ENCODE data around the gene RETREG3.
"Not testable (repeated sequence)": the region's sequence is repeated elsewhere in the genome, so short reads cannot be mapped to it uniquely, and the experiment has no call there.

Gene RETREG3, protein sequence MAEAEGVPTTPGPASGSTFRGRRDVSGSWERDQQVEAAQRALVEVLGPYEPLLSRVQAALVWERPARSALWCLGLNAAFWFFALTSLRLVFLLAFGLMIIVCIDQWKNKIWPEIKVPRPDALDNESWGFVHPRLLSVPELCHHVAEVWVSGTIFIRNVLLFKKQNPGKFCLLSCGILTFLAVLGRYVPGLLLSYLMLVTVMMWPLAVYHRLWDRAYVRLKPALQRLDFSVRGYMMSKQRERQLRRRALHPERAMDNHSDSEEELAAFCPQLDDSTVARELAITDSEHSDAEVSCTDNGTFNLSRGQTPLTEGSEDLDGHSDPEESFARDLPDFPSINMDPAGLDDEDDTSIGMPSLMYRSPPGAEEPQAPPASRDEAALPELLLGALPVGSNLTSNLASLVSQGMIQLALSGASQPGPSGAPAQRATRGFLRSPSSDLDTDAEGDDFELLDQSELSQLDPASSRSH

DNA sequence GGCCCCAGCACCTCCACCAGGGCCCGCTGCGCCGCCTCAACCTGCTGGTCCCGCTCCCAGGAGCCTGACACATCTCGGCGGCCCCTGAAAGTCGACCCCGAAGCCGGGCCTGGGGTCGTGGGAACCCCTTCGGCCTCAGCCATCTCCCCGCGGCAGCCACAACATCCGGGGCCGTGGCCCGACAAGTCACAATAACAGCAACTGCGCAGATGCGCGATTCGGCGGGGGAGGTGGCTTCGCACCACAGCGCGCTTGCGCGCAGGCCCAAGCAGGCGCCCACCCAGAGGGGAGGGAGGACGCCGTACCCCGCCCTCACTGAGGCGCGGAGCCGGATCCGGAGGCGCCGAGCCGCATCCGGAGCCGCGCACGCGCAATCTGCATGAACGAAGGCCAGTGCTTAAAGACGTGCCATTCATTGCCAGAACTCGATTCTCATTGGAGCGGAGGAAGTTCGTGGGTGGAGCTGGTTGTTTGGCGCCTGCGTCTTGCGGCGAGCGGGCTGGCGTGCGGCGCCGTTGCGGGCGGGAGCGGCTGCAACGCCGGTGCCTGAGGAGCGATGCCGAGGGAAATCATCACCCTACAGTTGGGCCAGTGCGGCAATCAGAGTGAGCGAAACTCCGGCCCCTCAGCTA, at the start of gene RETREG3, which contains the start of gene TUBG1:
RETREG3 (minus strand) TSS at position 193 of the 632 bp plus-strand sequence; CDS start at position 143, 50 bp downstream.
TUBG1 (plus strand) TSS at position 502 of the 632 bp plus-strand sequence; CDS start at position 557, 55 bp downstream.
- DNase-seq (ENCODE audit: low spot score): peak; percentile 99

DNA sequence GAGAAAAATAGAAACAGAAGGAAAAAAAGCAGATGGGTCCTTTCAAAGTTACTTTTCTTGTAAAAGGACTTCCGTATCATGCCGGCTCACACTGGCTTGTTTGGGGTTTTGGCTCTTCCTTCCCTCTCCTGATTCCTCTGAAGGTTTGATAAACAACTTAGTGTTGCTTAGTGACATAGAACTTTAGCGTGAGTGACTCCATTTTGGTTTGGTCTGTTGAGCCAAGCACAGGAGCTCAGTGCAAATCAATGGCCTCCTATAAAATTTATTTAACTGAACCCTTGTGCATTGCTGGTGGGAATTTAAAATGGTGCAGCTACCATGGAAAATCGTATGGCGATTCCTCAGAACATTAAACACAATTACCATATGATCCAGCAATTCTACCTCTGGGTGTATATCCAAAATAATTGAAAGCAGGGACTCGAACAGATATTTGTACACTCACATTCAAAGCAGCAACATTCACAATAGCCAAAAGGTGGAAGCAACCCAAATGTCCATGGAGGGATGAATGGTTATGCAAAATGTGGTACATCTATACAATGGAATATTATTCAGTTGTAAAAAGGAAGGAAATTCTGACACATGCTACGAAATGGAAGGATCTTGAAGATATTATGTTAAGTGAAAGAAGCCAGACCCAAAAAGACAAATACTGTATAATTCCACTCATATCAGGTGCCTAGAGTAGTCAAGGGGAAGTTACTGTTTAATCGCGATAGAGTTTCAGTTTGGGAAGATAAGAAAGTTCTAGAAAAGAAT, 48.8 kb upstream of the RETREG3 start:
- no peak for DNase-seq (ENCODE audit: low spot score)

DNA sequence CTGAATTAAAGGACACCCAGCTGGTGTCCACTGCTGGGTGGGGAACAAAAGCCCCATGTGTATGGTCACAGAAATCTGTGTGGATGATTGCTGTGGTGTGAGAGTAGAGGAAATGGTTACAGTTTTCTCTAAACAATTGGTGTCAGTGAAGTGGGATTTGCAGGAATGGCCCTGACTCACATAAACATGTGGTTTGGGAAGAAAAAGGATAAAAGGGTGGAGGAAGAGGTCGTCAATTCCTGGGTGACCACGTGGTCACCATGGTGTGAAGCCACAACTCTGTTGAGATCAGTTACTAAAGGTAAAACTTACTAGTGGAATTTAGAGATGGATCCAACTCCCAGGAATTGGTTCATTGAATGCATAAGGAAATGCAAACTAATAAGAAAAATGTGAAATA, 46.4 kb upstream of the RETREG3 start:
- DNase-seq (ENCODE audit: low spot score): no peak

DNA sequence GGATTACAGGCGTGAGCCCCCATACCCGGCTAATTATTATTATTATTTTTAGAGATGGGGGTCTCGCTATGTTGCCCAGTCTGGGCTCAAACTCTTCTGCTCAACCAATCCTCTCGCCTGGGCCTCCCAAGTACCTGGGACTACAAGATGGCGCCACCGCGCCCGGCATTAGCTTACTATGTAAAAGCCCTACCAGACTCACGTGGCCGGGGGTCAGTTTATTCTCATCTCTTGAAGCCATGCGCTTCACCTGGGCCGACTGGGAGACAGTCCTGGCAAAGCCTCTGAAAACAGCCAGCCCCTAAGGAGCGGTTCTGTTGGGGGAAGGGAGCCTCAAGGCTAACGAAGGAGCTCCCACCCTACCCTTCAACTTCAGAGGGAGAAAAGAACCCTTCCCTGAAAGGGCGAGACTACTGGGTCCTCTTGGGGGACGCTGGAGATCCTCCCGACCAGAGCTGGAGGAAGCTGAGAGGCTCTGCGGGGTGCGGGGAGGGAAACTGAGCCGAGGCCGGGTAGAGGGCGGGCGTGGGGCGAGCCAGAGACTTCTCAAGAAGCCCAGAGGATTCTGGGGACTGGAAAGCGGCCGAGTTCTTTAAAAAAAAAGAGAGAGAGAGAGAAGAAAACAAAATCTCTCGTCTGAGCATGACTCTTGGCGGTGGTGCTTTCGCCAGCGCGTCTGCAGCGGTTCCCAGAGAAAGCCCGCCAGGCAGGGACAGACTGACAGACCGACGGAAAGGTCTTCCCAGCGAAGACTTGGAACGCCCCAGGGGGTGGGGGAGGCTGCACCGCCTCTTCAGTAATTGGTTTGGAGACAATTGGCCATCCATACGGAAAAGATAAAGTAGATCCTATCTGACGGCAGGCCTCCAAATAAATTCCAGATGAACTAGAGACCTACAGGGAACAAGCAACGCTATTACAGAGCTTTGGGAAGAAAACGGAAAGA, 44.3 kb upstream of the RETREG3 start:
- DNase-seq (ENCODE audit: low spot score): peak; percentile 35

DNA sequence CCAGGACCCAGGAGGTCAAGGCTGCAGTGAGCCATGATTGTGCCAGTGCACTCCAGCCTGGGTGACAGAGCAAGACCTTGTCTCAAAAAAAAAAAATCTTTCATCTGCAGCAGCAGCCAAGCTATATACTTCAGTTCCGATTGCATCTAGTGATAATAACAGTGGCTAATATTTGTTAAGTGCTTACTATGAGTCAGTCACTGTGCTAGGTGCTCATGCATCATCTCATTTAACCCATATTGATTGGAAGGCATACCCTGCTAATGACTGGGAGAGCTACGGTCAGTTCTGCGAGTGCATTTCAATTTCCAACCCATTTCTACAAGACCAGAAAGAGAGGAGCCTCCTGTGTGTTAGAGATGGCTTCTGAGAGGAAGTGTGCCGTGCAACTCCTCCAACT, 42.2 kb upstream of the RETREG3 start:
- no peak for DNase-seq (ENCODE audit: low spot score)

DNA sequence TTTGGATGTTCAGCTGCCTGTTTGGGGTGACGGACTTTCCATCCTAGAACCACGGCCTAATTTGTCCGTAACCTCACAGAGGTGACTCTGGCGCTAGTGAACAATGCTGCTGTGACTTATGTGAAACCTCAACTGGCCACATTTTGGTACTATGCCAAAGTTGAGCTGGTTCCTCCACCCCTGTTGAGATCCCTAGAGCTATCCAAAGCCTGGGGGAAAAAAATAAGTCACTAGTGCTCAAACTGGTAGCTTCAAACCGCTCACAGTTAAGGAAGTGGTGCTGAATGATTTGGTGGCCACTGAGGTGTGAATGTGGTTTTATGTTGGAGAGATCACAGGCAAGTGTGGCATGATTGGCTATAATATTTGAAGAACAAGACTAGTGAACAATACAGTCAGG, 38.6 kb upstream of the RETREG3 start:
- no peak for DNase-seq (ENCODE audit: low spot score)

DNA sequence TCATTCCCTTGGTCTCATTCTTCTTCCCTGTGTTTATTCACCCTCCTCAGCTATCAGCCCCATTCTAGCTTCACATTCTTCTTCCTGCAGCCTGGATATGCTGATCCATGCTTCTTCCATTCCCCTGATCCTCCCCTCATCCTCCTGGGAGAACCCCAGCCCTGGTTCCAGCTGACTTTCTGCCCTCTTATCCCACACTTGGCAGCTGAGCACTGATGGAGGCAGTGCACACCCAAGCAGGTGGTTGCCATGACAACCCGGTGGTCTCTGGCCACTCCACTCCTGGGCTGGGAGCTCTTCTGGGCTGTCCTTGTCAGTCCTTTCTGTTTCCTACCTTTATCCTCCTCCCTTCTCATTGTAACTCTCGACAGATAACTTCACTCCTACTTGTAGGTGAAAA, 33.2 kb upstream of the RETREG3 start:
- DNase-seq (ENCODE audit: low spot score): peak; percentile 47

DNA sequence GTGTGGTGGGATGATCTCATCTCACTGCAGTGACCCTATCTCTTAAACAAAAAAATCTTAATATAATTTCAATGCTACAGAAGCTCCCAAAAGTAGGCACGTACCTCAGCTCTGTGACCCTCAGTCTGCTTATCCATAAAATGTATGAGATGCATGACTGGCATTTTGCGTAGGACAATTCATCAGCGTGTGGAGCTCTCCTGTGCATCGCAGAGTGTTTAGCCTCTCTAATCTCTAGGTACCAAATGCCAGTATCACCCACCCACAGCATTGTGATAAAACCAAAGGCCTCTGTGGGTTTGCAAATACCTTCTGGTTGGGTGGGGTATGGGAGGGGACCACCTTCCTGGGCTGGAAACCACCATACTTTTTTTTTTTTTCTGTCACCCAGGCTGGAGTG, 30.9 kb upstream of the RETREG3 start:
- no peak for DNase-seq (ENCODE audit: low spot score)

DNA sequence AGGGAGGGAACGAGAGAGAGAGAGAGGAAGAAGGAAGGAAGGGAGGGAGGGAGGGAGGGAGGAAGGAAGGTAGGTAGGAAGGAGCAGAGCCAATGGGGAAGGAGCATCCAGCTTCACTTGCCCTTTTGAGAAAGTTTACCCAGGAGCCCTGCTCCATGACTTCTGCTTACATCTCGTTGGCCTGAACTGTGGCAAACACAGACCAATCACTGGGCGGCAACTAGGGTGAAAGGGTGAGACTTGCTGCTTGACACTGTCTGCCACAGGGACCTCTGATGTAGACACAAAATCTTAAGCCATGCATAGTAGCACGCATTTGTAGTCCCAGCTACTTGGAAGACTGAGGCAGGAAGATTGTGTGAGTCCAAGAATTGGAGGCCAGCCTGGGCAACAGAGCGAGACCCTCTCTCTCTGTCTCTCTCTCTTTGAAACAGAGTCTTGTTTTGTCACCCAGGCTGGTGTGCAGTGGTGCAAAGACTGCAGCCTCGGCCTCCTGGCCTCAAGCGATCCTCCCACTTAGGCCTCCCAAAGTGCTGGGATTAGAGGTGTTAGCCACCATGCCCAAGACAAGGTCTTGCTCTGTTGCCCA, 30.4 kb upstream of the RETREG3 start:
- DNase-seq (ENCODE audit: low spot score): no peak

DNA sequence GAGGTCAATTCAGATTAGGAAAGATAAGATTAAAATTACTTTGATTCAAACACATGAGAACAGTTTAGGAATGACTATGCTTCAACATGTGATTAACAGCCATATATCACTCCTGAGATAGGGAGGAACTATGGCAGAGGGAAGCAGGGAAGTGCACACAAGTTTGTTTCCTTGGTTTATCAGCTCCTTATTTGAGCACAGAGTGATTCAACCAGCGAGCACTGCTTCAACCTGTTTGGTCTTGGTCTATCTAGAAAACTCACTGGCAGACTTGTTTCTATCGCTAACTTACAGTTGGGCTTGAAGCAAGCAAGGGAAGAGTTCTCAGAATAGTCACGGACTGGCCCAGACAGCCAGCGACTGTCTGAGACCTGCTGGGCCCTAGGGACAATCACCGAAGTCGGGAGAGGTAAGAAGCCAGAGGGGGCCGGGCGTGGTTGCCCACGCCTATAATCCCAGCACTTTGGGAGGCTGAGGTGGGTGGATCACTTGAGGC, 23.8 kb upstream of the RETREG3 start:
- no peak for DNase-seq (ENCODE audit: low spot score)

DNA sequence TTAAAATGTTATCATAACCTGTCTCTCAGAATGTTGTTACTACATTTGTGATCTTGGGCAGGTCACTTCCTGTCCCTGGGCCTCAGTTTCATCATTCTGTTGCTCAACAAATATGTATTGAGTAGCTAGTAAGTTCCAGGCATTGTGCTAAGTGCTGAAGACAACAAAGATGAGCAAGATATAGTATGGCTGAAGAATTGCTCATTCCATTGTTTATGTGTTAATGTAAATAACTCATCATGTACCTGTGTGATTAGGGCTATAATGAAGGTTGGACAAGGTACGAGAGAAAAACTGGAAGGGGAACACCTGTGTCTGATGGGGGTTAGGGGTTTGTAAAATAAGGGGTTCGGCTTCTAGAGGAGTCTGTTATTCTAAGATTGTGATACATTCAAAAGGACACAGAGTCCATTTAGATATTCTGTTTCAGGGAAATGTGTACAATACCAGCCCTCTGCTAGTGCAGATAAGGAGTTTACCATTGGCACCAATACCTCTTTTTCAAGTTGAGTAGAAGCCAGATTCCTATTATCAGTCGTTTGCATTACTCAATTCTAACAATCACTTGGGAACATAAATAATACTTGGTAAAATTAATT, 20.3 kb upstream of the RETREG3 start:
- no peak for DNase-seq (ENCODE audit: low spot score)

DNA sequence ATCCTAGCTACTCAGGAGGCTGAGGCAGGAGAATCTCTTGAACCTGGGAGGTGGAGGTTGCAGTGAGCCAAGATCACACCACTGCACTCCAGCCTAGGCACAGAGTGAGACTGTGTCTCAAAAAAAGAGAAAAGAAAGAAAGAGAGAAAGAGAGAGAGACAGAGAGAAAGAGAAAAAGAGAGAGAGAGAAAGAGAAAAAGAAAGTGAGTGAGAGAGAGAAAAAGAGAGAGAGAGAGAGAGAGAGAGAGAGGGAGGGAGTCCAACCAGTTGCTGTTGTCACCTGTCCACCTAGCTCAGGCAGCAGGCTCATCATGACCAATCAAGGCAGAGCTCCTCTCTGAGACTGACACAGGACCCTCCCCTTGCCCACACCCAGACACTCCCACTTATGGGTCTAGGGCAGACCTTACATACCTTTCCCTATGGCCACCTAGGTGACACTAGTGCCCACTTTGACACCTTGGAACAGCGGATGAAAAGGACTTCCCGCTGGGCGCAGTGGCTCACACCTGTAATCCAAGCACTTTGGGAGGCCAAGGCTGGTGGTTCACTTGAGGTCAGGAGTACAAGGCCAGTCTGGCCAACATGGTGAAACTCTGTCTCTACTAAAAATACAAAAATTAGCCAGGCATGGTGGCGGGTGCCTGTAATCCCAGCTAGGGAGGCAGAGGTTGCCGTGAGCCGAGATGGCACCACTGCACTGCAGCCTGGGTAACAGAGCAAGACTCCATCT, 18.0 kb upstream of the RETREG3 start:
- peak; percentile 65 for DNase-seq (ENCODE audit: low spot score)

DNA sequence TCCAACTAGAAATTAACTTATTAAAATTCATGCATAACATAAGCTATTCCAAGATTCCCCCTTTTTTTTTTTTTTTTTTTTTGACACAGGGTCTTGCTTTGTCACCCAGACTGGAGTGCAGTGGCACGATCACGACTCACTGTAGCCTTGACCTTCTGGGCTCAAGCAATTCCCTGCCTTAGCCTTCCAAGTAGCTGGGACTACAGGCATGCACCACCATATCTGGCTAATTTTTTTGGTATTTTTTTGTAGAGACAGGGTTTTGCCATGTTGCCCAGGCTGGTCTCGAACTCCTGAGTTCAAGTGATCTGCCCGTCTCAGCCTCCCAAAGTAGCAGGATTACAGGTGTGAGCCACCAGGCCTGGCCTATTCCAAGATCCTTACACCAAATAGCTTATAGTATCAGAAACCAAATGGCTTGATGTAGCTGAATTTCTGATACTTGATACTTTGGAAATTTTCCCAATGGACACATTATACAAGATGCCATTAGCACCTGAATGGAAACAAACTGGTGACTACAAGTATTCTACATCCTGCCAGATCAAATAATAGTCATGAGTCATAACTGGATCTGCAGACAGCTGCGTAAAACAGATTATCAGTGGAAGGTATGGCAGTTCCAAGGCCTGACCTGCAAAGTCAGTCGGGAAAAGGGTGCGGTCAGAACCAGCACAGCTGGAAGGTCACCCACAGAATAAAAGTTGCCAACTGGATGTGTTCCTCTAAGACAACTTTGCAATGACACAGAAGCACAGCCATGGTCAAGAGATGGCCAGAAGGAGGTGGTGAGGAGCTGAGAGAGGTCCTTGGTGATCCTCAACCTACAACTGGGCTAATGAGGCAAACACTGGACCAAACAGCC, 14.8 kb upstream of the RETREG3 start:
- DNase-seq (ENCODE audit: low spot score): no peak

DNA sequence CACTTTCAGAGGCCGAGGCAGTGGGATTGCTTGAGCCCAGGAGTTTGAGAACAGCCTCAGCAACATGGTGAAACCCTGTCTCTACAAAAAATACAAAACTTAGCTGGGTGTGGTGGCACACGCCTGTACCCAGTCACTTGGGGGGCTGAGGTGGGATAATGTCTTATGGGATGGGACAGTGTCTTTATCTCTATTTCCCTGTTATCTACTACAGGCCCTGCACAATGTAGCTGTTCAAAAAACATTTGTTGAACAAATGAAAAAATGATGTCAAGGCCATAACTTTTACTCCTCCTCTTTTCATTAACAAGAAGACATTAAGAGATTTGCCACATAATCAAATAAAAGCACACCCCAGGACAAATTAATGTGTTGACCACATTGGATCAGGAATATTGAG, 14.1 kb upstream of the RETREG3 start:
- no peak for DNase-seq (ENCODE audit: low spot score)

DNA sequence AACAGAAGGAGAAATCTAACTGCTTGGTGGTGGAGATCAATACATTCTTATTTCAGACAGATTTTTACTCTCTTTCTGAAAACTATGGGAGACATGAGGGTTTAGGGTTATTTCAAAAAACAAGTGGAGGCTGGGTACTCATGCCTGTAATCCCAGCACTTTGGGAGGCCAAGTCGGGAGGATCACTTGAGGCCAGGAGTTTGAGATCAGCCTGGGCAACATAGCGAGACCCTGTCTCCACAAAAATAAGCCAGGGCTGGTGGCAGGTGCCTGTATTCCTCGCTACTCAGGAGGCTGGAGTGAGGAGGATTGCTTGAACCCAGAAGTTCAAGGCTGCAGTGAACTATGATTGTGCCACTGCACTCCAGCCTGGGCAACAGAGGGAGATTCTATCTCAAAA, 12.8 kb upstream of the RETREG3 start:
- DNase-seq (ENCODE audit: low spot score): not testable (repeated sequence)

DNA sequence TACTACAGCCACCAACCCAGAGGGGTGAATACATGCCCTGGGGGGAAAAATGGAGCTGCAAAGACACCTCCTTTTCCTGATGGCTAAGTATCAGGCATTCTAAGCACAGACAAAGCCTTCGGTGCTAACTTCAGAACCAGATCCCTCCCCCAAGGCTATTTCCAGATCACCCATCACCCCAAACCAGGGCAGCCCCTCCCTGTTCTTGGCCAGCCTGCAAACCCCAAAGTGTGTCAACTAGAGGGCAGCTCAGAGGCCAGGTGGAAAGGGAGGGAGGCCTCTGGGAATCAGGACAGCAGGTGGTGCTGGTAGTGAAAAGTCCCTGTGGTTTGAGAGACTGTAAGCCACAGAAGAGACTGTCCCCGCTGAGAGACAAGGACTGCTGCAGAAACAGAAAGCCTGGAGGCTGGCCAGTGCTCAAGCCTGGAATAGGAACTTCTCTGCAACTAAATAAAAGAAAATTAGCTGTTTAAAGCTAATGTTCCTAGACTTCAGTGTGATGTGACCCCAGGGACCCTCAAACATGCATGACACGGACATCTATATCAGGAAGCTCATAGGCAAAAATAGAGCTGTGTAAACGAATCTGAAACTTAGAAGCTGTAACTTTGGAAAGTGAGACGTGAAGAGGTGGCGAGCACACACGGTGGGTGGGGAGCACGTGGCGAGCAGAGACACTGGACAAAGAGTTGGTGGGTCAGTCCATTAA, 9.4 kb upstream of the RETREG3 start:
- peak; percentile 77 for DNase-seq (ENCODE audit: low spot score)

DNA sequence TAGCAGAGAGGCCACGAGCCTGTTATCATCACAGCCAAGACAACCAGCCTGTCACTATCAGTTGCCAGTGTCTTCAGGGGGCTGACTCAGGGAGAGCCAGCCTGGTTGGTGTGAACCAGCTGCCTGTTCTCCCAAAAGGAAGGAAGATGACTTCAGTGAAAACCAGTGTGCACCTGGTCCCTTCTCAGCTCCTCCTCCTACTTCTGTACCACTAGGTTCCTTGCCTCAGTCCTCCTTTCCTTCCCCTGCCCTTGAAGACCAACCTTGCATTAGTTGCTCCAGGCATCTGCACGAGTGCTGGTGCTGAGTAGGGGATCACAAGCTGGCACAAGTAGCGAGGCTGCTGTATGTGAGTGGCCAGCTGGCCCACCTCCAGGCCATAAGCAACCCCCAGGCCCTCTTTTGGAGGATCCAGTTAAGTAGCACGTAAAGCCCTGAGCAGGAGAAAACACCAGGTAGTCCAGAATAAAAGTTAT, 8.8 kb upstream of the RETREG3 start:
- no peak for DNase-seq (ENCODE audit: low spot score)

DNA sequence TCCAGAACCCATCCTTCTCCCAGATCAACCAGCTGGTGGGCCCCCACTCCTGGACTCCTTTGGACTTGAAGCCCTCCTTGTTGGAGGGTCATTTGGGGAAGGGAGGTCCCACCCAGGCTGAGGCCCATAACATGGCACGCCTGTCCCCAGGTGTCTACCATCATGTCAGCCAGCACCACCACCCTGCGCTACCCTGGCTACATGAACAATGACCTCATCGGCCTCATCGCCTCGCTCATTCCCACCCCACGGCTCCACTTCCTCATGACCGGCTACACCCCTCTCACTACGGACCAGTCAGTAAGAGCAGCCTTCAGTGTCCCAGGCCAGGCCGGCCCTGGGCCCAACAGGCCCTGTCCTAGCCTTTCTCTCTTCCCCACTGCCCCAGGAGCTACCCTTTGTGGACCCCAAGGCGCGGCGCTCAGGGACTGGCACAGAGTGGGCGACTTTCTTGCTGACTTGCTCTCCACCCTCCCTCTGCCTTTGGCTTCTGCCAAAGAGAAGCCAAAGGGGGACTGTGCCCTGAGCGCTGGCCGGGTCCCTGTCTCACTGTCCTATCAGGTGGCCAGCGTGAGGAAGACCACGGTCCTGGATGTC, 4.6 kb upstream of the RETREG3 start:
- no peak for DNase-seq (ENCODE audit: low spot score)
